HG03097 (cell line): ENCODE measurements around the gene VPS51.

Experiments used
- ATAC-seq: cut with Tn5 transposase; IDR thresholded peaks from one replicate; pipeline ENCODE4 v1.9.1; 2021; ENCODE audit not compliant: unreplicated experiment, low FRiP score

VPS51 gene

DNA sequence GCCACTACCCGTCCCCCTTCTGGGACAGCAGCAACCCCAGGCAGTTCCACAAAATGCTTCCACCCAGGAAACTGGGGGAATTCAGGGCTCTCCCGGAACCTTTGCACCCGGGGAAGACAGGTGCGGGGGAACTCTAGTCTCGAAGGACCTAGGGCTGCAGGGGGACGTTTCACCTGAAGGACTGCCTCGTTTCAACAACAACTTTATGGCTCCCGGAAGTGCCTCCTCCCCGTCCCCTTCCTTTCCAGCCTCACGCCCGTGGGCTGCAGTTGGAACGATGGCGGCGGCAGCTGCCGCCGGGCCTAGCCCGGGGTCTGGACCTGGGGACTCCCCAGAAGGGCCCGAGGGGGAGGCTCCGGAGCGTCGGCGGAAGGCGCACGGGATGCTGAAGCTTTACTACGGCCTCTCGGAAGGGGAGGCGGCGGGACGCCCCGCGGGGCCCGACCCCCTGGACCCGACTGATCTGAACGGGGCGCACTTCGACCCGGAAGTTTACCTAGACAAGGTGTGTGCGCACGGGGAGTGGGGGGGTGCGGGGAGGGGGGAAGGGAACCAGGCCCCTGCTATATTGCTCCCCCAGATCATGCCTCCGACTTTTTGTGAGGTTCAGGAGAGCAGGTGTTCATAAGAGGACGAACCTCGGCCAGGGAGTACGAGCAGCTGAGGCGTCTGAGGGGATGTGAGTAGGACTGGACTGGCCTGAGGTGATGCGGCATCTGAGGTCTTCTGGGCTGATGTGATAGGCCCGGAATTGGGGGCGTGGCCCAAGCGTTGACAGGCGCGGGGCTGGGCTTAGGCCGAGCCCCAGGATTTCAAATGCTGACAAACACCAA, at the start of gene VPS51:
TSS of gene VPS51 (plus strand) at position 241 of the 833 bp plus-strand sequence. CDS start at position 278, 37 bp downstream.
- peak; percentile 72 for ATAC-seq

DNA sequence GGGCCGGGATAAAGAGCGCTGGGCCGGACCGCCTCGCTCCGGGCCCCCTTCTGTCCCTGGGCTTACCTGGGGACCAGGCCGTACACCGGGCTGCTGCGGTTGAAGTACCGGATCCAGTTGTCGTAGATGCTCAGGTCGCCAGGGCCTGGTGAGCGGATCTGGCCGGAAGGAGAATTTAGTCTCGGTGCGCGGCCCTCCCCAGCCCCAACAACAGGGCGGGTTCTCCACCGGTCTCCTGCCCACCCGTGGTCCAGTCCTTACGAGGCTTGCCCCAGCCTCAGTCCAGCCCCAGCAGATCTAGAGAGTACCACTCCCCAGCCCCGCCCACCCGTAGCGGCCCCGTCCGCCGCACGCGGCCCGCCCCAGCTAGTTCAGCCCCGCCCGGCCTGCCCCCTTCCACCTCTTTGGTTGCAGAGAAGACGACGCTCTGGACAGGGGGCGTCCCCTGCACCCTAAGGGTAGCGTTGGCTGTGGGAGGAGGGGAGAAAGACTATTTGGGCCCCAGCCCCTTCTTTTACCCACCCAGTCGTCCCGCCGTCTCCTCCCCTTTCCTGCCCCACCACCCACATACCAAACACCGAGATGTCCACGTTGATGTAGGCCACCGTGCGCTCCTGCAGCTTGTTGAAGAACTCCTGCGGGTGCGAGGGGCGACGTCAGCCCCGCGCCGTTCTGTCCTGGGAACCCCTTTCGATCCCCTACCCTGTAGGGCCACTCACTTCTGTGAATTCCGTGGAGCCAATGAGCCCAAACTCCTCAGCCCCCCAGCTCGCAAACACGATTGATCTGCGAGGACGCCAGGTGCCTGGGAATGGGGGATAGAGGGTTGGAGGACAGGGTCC, 48.2 kb upstream of the VPS51 start:
- no peak for ATAC-seq

DNA sequence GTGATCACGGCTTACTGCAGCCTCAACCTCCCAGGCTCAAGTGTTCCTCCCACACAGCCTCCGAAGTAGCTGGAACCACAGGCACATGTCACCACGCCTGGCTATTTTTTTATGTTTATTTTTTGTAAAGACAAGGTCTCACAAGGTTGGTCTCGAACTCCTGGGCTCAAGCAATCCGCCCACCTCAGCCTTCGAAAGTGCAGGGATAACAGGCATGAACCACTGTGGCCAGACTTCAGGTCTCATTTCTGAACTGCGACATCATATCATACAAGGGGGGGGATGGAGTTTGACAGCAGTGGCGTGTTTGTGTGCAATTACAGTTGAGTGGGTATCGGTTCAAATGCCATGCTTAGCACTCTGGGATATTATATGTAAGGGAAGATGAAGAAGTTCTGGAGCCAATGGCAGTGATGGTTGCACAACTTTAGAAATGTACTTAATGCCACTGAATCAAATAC, 44.6 kb upstream of the VPS51 start:
- ATAC-seq, result no peak

DNA sequence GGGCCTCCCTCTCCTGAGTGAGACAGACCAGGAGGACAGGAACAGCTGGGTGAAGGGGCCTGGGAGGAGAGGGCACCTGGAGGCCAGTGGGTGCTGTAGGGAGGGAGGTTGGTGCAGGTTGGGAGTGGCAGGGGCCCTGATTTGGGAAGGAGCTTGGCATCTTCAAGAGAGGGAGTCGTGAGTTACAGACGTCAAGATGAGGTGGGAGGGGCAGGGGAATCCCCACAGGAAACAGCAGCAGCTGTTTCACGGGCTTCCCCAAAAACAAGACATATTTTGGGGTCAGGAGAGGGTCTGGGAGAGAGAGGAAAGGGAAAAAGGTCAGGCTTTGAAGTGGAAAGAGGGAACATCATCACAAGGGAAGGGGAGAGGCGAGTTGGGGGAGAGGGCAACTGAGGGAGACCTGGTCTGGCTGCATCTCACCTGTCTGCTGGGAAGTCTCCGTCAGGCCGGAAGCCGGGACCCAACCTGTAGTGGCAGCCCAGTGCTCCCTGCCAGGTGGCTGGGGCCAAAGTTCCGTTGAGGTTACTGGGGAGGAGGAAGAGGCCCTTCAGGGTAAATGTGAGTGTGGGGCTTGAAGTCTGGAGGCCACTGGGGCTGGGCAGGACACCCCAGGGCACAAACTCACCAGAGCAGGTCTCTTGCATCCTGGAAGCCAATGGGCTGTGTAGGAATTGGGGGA, 42.0 kb upstream of the VPS51 start:
- no peak for ATAC-seq

DNA sequence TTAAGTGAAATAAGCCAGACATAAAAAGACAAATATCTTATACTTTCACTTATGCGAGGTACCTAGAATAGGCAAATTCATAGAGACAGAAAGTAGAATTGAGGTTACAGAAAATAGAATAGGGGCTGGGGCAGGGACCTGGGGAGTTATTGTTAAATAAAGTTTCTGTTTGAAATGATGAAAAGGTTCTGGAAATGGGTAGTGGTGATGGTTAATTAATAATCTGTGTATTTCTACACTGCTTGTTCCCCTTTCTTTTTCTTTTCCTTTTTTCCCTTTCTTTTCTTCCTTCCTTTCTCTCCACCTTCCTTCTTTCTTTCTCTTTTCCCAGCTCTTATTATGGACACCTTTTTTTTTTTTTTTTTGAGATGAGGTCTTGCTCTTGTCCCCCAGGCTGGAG, 40.5 kb upstream of the VPS51 start:
- no peak for ATAC-seq

DNA sequence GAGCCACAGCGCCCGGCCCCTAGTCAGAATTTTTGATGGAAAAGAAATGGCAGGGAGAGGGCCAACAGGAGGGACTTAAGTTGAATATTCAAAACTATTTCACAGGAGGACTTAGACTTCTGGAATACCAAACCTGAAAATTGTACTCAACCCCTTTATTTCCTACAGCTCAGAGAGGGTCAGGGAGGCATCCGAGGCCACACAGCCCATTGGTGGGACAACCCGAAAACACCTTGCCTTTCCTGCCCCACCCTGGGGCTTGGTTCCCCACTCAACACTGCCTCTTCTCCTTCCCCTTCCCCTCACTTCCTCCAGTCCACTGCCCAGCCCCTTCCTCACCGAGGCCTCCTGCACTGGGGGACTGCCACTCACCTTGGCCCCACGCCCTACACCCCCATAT, 39.0 kb upstream of the VPS51 start:
- ATAC-seq, result no peak

DNA sequence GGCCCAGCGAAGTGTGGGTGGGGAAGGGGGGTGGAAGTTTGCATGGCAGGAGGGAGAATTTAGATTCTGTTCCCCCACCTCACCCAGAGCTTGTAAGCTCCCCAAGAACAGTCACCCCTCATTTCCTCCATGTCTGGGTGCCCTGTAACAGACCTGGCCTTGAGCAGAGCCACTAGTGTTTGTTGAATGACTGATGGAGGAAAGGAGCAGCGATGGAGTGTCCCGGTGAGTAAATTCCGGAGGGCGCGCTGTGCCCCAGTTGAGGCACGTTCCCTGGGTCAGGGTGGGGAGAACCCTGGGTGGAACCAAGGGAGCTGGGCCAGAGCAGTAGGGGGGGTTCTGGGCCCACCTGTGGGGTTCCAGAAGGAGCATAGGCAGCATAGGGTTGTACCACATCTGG, 38.5 kb upstream of the VPS51 start:
- no peak for ATAC-seq

DNA sequence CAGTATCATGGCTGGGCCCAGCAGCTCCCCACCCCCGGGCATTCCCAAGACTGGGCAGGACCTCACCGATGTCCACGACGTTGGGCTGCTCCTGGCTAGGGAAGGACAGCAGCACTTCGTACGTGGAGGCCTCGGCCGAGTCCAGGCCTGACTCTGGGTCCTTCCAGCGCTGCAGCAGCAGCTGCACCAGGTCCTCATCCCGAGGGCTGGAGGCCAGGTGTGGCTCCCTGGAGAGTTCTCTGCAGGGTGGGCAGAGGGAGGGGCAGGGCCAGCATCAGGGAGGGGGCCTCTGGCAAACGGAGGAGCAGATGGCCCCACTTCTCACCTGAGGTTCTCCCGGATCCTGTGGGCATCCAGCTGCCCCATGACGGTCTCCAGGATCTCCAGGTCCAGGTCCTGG, 38.0 kb upstream of the VPS51 start:
- ATAC-seq, result no peak

DNA sequence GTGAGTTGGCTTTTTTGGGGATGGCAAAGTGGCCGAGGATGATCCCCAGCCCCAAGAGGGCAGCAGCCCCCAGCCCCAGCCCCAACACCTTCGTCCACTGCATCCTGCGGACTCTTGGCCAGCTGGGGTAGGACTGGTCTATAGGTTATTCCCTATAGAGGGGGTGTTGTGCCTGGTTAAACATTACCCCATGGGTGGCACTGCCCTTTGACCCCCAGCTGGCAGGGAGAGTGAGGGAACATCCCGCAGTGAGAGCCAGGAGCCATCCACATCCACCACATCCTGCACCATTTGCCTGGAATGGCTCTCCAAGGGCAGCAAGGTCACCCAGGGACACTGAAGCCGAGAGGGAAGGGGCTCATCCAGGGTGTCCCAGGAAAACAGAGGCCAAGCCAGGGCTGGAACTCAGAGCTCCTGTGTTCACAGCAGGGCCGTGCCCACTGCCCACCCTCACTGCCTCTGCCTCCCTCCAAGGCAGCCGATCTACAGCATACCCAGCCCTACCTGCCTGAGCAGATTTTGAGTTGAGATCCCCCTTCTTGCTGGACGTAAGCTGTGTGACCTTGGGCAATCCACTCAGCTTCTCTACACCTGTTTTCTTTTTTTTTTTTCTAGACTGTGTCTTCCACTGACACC, 37.5 kb upstream of the VPS51 start, which contains the start of gene NAALADL1:
TSS of gene NAALADL1 (minus strand) at position 135 of the 636 bp plus-strand sequence. CDS start at position 103, 32 bp downstream.
- ATAC-seq, result no peak

DNA sequence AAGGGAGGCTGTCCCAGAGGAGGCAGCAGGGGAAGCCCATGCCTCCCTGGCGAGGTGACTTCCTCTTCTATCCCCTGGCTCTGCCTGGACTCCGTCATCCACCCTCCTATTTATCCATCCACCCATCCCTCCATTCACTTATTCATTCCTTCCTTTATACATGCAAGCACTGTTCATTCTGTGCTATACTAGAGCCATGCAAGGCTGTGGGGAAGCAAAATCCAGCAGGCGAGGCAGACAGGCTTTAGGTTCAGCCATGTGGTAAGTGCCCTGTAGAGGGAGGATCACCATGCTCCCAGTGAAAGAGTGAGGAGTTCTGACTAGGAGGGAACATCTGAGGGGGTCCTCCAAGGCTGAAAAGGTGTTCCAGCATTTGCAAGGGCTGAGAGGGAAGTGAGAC, 36.5 kb upstream of the VPS51 start:
- no peak for ATAC-seq

DNA sequence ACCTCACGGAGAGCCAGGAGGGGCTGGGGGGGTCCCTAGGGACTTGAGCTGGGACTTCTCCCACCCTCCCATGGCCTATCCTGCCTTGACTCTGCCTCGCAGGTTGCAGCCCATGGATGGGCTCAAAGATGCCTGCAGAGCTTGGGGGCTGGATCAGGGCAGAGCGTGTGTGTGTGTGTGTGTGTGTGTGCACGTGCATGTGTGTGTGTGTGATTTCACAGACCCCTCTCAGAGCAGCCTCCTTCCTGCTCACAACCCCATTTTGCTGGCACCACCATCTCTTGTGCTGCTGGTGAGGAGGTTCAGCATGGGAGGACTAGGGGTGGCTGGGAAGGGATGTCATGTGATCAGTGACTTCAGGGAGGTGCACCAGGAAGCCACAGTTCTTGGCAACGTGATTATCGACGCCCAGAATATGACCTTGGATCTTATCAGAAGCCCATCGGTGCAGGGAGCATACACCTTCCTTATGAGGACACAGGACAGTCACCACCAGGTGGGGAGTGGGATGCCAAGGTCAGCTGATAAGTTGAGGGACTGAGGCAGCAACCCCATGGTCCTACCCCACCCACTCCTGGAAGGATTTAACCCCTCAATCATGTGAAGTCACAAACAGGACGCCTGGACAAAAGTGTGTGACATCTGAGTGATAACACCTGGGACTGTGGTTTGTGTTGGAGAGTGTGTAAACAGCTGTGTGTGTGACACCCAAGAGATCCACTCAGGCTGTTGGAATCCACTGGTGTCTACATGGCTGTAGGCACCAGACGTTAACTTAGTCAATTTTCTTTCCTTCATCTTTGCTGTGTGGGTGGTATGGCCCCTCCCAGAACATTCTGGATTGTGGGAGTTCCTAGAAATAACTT, 35.8 kb upstream of the VPS51 start:
- no peak for ATAC-seq

DNA sequence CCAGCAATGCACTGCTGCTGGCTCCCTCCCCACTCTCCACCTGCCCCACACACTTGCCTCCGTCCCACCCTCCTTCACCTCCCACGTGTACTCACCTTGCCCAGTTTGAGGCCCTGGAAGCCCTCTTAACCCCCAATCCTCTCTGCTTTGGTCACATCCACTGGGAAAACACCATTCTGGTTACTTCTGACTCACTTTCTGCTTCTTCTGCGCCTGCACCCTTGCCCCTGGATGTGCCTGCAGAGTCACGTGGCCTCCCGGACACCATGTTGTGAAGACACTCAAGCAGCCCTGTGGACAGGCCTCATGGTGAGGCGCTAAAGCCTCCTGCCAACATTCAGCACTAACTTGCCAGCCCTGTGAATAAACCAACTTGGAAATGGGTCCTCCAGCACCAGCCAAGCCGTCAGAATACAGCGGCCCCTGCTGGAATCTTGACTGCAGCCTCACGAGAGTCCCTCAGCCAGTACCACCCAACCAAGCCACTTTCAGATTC, 35.1 kb upstream of the VPS51 start:
- ATAC-seq, result no peak

DNA sequence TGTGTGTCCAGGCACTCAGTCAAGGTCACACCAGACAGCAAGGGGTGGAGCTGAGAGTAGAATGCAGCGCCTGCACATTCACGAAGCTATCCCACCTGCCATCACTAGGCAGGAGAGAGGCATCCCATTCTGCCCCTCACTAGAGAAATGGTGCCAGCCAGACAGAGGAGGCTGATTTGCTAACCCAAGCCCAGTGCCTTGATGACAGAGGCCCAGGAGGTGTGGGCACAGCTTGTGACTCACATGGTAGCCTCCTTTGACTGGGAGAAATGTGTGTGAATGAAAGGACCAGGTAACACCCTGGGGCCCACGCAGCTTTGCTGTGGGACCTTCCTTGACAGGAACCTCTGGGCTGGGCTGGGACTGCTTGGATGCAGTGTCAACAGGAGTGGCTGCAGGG, 32.5 kb upstream of the VPS51 start:
- ATAC-seq, result no peak

DNA sequence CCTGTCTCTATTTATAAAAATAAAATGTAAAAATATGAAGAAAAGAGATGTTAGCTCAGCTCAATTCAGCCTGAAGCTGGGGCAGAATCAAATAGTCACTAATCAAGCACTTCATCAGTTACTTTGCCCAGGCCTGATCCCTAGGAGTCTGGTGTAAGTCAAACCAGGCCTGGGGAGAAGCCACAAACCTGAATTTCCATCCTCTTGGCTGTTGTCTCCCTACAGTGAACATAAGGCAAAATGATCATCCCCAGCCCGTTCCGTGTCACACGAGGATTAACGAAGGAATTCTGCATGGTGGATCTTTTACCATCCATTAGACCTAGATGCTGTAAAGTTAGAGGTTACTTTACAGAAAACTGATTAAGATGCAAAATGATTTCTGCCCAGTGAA, 31.2 kb upstream of the VPS51 start:
- ATAC-seq, result no peak

DNA sequence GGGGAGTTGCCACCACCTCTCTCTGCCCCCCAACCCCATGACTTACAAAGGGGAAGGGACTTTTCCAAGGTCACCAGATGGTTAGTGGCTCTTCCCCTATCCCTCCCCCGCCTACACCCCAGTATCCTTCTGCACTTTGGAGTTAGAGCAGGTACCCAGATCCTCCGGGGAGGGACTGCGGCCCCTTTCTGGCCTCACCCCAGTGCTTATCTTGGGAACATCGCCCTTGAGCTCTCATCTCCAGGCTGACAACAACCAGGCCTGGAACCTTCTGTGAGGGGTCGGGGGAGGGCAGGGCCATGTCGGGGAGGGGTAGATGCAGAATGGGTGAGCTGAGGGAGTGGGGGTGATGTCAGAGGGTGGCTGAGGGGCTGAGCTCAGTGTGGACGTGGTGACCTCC, 30.2 kb upstream of the VPS51 start:
- ATAC-seq, result no peak

DNA sequence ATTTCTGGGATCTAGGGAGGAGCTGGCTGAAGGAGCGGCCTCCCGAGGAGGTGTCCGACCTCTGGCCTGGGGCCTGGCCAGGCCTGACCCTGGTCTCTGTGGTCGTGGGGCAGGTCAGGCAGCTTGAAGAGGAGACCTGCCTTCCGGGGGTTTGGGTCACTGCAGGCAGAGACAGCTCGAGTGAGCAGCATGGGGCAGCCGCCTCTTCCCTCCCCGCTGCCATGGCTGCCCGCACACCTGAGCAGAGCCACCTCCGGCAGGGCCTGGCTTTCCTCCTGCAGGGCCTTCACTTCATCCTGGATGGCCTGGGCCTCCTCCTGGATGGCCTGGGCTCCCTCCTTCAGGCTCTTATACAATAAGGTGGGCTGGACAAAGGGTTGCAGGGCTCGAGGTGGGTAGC, 29.7 kb upstream of the VPS51 start:
- no peak for ATAC-seq

DNA sequence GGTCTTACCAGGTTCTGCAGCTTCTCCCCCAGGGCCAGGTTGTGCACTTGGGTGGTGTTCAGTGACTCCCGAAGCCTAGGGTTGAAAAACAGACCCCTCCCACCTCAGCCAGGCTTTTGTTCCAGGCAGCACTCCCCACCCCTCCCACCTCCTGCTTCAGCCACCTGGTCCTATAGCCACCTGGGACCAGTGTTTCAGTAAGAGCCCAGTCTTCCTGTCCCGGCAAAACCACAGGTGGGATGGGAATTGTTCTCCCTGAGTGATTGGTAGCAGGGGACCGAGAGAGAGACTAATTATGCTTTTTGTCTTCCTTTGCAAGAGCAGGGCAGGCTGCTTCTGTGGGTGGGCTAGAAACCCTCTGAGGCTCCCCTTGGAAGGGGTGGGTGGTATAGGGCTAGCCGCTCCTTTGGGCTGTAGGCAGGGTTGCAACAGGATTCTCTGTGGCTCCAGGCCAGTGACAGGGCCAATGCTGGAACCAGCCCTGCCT, 29.2 kb upstream of the VPS51 start:
- ATAC-seq, result no peak

DNA sequence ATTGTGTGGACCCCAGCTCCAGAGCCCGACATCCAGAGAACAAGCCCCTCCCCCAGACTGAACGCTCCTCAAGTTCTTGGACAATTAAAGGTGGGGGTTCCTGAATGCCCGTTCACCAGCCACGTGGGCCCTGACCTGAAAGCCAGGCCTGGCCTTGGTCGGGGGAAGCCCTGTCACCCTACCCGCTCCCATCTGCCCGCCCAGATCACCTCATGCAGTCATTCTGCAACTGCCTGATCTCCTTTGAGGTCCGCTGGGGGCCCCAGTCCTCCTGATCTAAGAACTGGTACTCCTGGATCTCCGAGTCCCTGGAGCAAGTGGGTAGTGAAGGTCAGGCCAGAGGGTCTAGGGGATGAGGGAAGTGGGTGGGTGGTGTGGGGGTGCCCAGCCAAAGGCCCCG, 28.6 kb upstream of the VPS51 start:
- no peak for ATAC-seq

DNA sequence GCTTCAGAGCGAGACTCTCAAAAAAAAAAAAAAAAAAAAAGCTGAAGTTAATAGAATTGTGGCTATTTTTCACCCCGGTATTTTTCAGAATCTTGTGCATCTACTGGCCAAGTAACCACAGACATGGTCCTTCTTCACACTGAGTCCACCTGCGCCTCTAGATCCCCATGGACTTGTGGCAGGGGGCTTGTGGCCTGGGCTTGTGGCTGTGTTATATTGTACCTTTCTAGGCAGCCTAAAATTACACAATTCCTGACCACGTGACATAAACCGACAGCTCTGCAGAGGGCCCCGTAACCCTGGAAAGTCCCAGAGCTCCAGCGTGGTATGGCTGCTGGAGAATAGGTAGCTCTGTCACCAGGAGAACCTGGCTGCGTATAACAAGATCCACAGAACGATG, 26.8 kb upstream of the VPS51 start:
- ATAC-seq, result no peak
